ENCODE data around the gene SIGLEC12.

SIGLEC12 gene

DNA sequence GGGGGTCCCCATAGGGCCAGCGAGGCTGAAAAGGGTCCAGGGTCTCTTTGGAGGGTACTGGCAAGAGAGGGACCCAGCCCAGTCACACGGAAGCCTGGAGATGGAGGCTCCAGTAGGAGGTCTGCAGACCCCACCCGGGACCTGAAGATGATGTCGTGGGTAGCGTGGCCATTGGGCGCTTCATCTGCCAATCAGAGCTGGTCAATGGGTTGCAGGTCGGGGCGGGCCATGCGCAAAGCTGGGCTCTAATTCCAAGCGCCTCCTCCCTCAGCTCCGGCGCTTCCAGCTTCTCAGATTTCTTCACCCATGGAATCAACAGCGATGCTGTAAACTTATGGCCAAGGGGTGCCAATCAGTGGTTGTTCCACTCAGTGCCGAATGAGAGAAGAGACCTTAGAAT lies 10.9 kb downstream of the SIGLEC12 start:
- TF ChIP-seq TAF1 (IDR thresholded peaks at IDR 0.05; ENCODE audit: borderline replicate concordance, insufficient read depth, low read length): no peak
- no peak for TF ChIP-seq FOXP2 (optimal IDR thresholded peaks at IDR 0.05; ENCODE audit: borderline replicate concordance, extremely low read depth, extremely low read length, insufficient read depth)

DNA sequence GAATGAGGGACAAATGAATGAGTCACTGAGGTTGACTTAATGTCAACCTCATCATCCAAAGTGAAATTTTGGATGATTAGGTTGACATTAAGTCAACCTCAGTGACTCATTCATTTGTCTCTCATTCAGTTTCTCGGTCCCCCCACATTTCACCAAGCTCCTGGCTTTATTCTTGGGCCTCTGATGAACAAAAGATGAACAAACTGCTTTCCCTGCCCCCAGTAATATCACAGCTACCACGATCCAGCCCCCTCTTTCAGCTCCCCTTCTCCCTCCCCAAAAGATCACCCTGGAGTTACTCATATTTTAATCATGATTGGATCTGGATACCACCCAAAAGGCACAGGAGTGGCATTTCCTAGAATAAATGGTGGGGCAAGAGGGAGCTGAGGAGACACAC lies 12.5 kb downstream of the SIGLEC12 start:
- no peak for TF ChIP-seq TAF1 (IDR thresholded peaks at IDR 0.05; ENCODE audit: borderline replicate concordance, insufficient read depth, low read length)
- TF ChIP-seq POLR2AphosphoS5 (IDR thresholded peaks at IDR 0.05; ENCODE audit: low read depth, low read length): no peak
- TF ChIP-seq, protein P1, sequence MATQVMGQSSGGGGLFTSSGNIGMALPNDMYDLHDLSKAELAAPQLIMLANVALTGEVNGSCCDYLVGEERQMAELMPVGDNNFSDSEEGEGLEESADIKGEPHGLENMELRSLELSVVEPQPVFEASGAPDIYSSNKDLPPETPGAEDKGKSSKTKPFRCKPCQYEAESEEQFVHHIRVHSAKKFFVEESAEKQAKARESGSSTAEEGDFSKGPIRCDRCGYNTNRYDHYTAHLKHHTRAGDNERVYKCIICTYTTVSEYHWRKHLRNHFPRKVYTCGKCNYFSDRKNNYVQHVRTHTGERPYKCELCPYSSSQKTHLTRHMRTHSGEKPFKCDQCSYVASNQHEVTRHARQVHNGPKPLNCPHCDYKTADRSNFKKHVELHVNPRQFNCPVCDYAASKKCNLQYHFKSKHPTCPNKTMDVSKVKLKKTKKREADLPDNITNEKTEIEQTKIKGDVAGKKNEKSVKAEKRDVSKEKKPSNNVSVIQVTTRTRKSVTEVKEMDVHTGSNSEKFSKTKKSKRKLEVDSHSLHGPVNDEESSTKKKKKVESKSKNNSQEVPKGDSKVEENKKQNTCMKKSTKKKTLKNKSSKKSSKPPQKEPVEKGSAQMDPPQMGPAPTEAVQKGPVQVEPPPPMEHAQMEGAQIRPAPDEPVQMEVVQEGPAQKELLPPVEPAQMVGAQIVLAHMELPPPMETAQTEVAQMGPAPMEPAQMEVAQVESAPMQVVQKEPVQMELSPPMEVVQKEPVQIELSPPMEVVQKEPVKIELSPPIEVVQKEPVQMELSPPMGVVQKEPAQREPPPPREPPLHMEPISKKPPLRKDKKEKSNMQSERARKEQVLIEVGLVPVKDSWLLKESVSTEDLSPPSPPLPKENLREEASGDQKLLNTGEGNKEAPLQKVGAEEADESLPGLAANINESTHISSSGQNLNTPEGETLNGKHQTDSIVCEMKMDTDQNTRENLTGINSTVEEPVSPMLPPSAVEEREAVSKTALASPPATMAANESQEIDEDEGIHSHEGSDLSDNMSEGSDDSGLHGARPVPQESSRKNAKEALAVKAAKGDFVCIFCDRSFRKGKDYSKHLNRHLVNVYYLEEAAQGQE (IDR thresholded peaks at IDR 0.05; ENCODE audit: insufficient read depth in 1 of 2, low read depth in 2 of 2, low read length in 2 of 2): no peak
- no peak for TF ChIP-seq SIN3A (IDR thresholded peaks at IDR 0.05; ENCODE audit: borderline replicate concordance, insufficient read depth, low read length)
- no peak for TF ChIP-seq FOXP2 (optimal IDR thresholded peaks at IDR 0.05; ENCODE audit: borderline replicate concordance, extremely low read depth, extremely low read length, insufficient read depth)

DNA sequence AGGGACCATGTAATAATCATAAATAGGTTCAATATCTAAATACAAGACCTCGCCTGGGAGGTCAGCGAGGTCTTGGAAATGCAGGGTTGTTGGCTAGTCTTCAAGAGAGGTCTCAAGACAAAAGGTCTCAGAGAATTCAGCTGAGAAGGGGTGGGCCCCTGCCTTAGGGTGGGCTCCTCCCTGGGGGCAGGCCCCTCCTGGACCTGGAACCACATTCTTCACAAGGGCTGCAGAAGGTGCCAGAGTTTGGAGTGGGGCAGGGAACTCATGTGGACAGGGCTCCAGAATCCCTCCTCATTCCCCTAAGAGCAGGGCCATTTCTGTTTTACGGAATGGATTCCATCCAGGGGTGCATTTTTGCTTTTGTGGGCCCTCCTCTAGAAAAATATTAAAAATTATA lies 13.1 kb downstream of the SIGLEC12 start:
- TF ChIP-seq FOXP2 (optimal IDR thresholded peaks at IDR 0.05; ENCODE audit: borderline replicate concordance, extremely low read depth, extremely low read length, insufficient read depth): no peak

DNA sequence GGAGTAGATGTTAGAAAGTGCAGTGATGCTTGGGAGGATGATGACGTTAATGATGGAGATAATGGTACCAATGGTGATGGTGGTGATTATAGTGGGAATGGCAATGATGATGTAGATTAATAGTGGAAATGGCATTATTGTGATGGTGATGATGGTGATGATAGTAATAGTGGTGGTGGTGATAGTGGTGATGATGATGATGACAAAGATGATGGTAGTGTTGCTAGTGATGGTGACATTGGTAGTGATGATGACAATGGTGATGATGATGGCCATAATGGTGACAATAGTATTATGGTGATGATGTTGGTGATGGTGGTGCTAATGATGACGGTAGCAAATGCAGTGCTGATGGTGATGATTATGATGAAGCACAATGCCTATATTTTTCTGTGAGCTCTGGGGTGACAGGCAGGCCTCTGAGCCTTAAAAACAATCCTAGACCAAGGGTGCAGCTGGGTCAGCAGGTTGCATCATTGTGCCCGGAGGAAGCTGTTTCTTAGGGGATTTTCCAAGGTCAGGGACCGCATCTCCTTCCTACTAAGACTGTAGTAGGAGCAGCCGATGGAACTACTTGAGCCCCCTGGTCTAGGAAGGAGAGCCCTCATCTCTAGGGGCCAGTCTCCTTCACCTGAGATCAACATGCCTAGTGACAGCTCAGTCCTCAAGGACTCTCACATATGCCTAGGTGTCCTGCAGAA lies 15.5 kb downstream of the SIGLEC12 start:
- TF ChIP-seq POLR2AphosphoS5 (IDR thresholded peaks at IDR 0.05; ENCODE audit: low read depth, low read length): no peak
- TF ChIP-seq, protein P1 (IDR thresholded peaks at IDR 0.05; ENCODE audit: insufficient read depth in 1 of 2, low read depth in 2 of 2, low read length in 2 of 2): no peak
- no peak for TF ChIP-seq SIN3A (IDR thresholded peaks at IDR 0.05; ENCODE audit: borderline replicate concordance, insufficient read depth, low read length)
- no peak for TF ChIP-seq FOXP2 (optimal IDR thresholded peaks at IDR 0.05; ENCODE audit: borderline replicate concordance, extremely low read depth, extremely low read length, insufficient read depth)
- no peak for TF ChIP-seq TAF1 (IDR thresholded peaks at IDR 0.05; ENCODE audit: borderline replicate concordance, insufficient read depth, low read length)

DNA sequence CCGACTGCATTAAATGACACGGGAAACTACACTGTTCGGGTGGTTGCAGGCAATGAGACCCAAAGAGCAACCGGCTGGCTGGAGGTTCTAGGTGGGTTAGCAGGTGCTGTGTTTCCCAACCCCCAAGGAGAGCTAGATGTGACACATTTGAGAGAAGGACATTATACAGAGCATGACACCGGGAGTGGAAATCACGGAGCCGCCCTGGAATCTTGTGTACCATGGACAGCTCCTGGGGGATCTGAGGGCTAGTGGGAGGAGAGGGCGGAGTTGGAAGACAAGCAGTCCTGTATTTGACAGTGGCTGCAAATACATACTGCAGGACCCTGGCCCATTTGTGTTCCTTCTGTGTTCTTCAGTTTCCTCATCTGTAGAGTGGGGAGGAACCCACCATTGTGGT lies 21.0 kb downstream of the SIGLEC12 start:
- no peak for TF ChIP-seq FOXP2 (optimal IDR thresholded peaks at IDR 0.05; ENCODE audit: borderline replicate concordance, extremely low read depth, extremely low read length, insufficient read depth)
- no peak for TF ChIP-seq TAF1 (IDR thresholded peaks at IDR 0.05; ENCODE audit: borderline replicate concordance, insufficient read depth, low read length)
- peak; percentile 33; the same call in 1 of the 2 replicates for TF ChIP-seq SIN3A (IDR thresholded peaks at IDR 0.05; ENCODE audit: borderline replicate concordance, insufficient read depth, low read length)
- TF ChIP-seq, protein P1 (IDR thresholded peaks at IDR 0.05; ENCODE audit: insufficient read depth in 1 of 2, low read depth in 2 of 2, low read length in 2 of 2): peak; percentile 90 to 99

DNA sequence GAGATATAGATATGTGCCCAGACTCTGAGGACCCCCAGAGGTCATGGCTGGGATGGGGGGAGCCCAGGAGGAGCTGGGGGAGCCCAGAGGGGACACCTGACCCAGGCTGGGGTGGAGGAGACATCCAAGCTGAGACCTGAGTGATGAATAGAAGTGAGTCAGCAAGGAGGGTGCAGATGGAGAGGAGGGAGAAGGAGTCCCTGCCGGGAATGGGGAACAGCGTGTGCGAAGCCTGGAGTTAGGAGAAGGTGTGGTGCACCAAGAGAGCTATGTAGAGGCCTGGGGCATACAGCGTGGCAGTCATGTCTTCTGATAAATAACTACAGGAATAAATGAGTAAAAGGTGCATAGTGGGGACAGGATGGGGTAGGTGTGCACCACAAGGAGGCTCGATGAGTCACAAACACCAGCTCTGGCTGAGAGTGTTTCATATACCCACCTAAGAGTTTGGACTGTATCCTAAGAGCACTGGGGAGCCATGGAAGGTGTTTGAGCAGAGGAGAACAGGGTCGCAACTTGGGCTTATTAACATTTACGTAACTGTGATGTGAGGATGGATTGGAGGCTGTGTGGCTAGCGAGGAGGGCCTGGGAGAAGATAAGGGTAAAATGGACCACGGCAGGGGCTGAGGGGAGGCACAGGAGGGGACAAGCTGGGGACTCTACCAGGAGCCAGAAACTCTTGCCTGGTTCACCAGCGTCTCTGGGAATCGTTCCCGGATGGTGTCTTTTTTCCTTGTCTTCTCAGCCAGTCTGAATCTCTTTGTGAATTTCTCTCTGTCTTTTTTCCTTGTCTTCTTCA lies 21.9 kb downstream of the SIGLEC12 start:
- no peak for TF ChIP-seq SIN3A (IDR thresholded peaks at IDR 0.05; ENCODE audit: borderline replicate concordance, insufficient read depth, low read length)
- TF ChIP-seq POLR2AphosphoS5 (IDR thresholded peaks at IDR 0.05; ENCODE audit: low read depth, low read length): no peak
- TF ChIP-seq, protein P1 (IDR thresholded peaks at IDR 0.05; ENCODE audit: insufficient read depth in 1 of 2, low read depth in 2 of 2, low read length in 2 of 2): no peak
- no peak for TF ChIP-seq FOXP2 (optimal IDR thresholded peaks at IDR 0.05; ENCODE audit: borderline replicate concordance, extremely low read depth, extremely low read length, insufficient read depth)
- TF ChIP-seq TAF1 (IDR thresholded peaks at IDR 0.05; ENCODE audit: borderline replicate concordance, insufficient read depth, low read length): no peak
